ENCODE data around the gene PPP2R3B. TPM values are rescaled to one million over a fixed set of nuclear protein-coding genes. Genes with fewer than 3 reads are reported as not detected.

The PPP2R3B gene
- total RNA-seq, 1 donor from 2014 or later = 30.3 TPM

GRCh38 chrX:369563-370101, 17.1 kb downstream of the PPP2R3B start:
- no peak overlapping the region for H3K9ac ChIP-seq
- peaks cover 20% of the 10 kb centered on the region for H3F3A ChIP-seq (ENCODE audit: low read depth)
- Mint-ChIP-seq H3K36me3 (peaks cover 13% of the 10 kb centered on the region), H3K4me1 (peaks cover 39% of the 10 kb centered on the region), H3K9me3 (peaks cover 4% of the 10 kb centered on the region), H3K27me3 (ENCODE audit: insufficient read depth, low read depth) (peaks cover 18% of the 10 kb centered on the region), H3K4me3 (no peak overlapping the region), H3K27ac (no peak overlapping the region)
- no peaks in the 10 kb centered on the region for H3K9me3 ChIP-seq (ENCODE audit: low read depth)
- H4K20me1 ChIP-seq (ENCODE audit: low read depth) = peaks cover 71% of the 10 kb centered on the region
- H2AFZ ChIP-seq (replicated peaks) = no peak overlapping the region
- peaks cover 67% of the 10 kb centered on the region for H3K79me2 ChIP-seq (ENCODE audit: low read depth)
- H3K27me3 ChIP-seq = peaks cover 35% of the 10 kb centered on the region
- H3K4me1 ChIP-seq = peaks cover 30% of the 10 kb centered on the region
- no peak overlapping the region for H3K27ac ChIP-seq
- no peak overlapping the region for H3K4me3 ChIP-seq
- peak overlapping the region; percentile 19 for H3K4me2 ChIP-seq
- no peaks in the 10 kb centered on the region for H3K36me3 ChIP-seq
- no peak for DNase-seq (ENCODE audit: low spot score)
- TF ChIP-seq EZH2 (IDR thresholded peaks at IDR 0.05) = no peak
- TF ChIP-seq EZH2phosphoT487 (IDR thresholded peaks at IDR 0.05) = no peak
- TF ChIP-seq CTCF (IDR thresholded peaks at IDR 0.05) = no peak

GRCh38 chrX:368811-369562, 17.7 kb downstream of the PPP2R3B start:
- no peak overlapping the region for H3K27ac Mint-ChIP-seq
- peak overlapping the region; percentile 19 for H3K4me2 ChIP-seq

GRCh38 chrX:367866-368265, 18.8 kb downstream of the PPP2R3B start:
- Histone ChIP-seq H3K4me2 (no peak overlapping the region), H3K4me1 (peaks cover 21% of the 10 kb centered on the region), H3K27ac (no peak overlapping the region), H3K79me2 (ENCODE audit: low read depth) (peaks cover 62% of the 10 kb centered on the region), H3K9me3 (ENCODE audit: low read depth) (no peaks in the 10 kb centered on the region), H4K20me1 (ENCODE audit: low read depth) (peaks cover 56% of the 10 kb centered on the region), H2AFZ (replicated peaks) (no peak overlapping the region), H3K27me3 (peaks cover 18% of the 10 kb centered on the region), H3K9ac (no peak overlapping the region), H3K36me3 (no peaks in the 10 kb centered on the region), H3K4me3 (no peak overlapping the region), H3F3A (ENCODE audit: low read depth) (peaks cover 10% of the 10 kb centered on the region)
- peak; percentile 36 for DNase-seq (ENCODE audit: low spot score)
- Mint-ChIP-seq H3K27ac (no peak overlapping the region), H3K27me3 (ENCODE audit: insufficient read depth, low read depth) (peaks cover 19% of the 10 kb centered on the region), H3K4me1 (peaks cover 32% of the 10 kb centered on the region), H3K4me3 (no peak overlapping the region), H3K9me3 (peaks cover 14% of the 10 kb centered on the region), H3K36me3 (peaks cover 22% of the 10 kb centered on the region)
- no peak for TF ChIP-seq EZH2phosphoT487 (IDR thresholded peaks at IDR 0.05)

More at GRCh38 chrX:368811-369562, 17.7 kb downstream of the PPP2R3B start:
- Histone ChIP-seq H3K36me3 (no peaks in the 10 kb centered on the region), H3K27ac (peak overlapping the region; percentile 1), H2AFZ (replicated peaks) (no peak overlapping the region), H3K9ac (no peak overlapping the region), H3K4me1 (peaks cover 25% of the 10 kb centered on the region), H3K4me3 (no peak overlapping the region), H3K9me3 (ENCODE audit: low read depth) (no peaks in the 10 kb centered on the region), H3K79me2 (ENCODE audit: low read depth) (peaks cover 65% of the 10 kb centered on the region), H3K27me3 (peaks cover 28% of the 10 kb centered on the region), H3F3A (ENCODE audit: low read depth) (peaks cover 14% of the 10 kb centered on the region), H4K20me1 (ENCODE audit: low read depth) (peaks cover 64% of the 10 kb centered on the region)
- Mint-ChIP-seq H3K27me3 (ENCODE audit: insufficient read depth, low read depth) (peaks cover 14% of the 10 kb centered on the region), H3K36me3 (peaks cover 13% of the 10 kb centered on the region), H3K9me3 (peaks cover 4% of the 10 kb centered on the region), H3K4me3 (no peak overlapping the region), H3K4me1 (peaks cover 34% of the 10 kb centered on the region)
- no peak for TF ChIP-seq CTCF (IDR thresholded peaks at IDR 0.05)
- TF ChIP-seq EZH2 (IDR thresholded peaks at IDR 0.05) = no peak
- TF ChIP-seq EZH2phosphoT487 (IDR thresholded peaks at IDR 0.05) = no peak
- DNase-seq (ENCODE audit: low spot score) = peak; percentile 72

- H3K36me3 Mint-ChIP-seq = peaks cover 24% of the 10 kb centered on the region
- H3K4me1 Mint-ChIP-seq = peaks cover 29% of the 10 kb centered on the region
- Histone ChIP-seq H3F3A (ENCODE audit: low read depth) (peaks cover 10% of the 10 kb centered on the region), H3K79me2 (ENCODE audit: low read depth) (peaks cover 57% of the 10 kb centered on the region), H3K4me2 (no peak overlapping the region), H2AFZ (replicated peaks) (no peak overlapping the region), H3K9ac (no peak overlapping the region), H3K4me1 (peaks cover 20% of the 10 kb centered on the region), H3K9me3 (ENCODE audit: low read depth) (no peaks in the 10 kb centered on the region), H3K4me3 (no peak overlapping the region), H4K20me1 (ENCODE audit: low read depth) (peaks cover 51% of the 10 kb centered on the region), H3K36me3 (no peaks in the 10 kb centered on the region), H3K27ac (no peak overlapping the region), H3K27me3 (peaks cover 13% of the 10 kb centered on the region)
- TF ChIP-seq EZH2phosphoT487 (IDR thresholded peaks at IDR 0.05) (no peak), EZH2 (IDR thresholded peaks at IDR 0.05) (no peak), CTCF (IDR thresholded peaks at IDR 0.05) (no peak)
- no peak overlapping the region for H3K4me3 Mint-ChIP-seq
- peaks cover 18% of the 10 kb centered on the region for H3K27me3 Mint-ChIP-seq (ENCODE audit: insufficient read depth, low read depth)
- H3K27ac Mint-ChIP-seq = no peak overlapping the region
- H3K9me3 Mint-ChIP-seq = peaks cover 18% of the 10 kb centered on the region
- no peak for DNase-seq (ENCODE audit: low spot score)
Measured at GRCh38 chrX:367349-367748, 19.4 kb downstream of the PPP2R3B start.
